HCT116 (cell line): ENCODE measurements around the gene LRPPRC.

Source experiments
- CBX3 ChIP-seq: IDR thresholded peaks from 2 replicates; pipeline ENCODE4 v1.6.1; 2012; ENCODE audit warnings: low read depth
- CEBPB ChIP-seq: IDR thresholded peaks from 2 replicates; pipeline ENCODE4 v1.6.1; 2012; ENCODE audit warnings: low read depth
- CTCF ChIP-seq, 3 experiments: fragments of 200-600 bp in 1 of 3; sonication (generic) in 1 of 3; IDR thresholded peaks in 2 of 3; conservative IDR thresholded peaks in 1 of 3; 2 replicates each; pipeline ENCODE4 v1.5.1; 2012 to 2017; ENCODE audit warnings: low read depth in 2 of 3, low read length in 2 of 3, antibody characterized with exemption in 1 of 3, borderline replicate concordance in 1 of 3, control low read depth in 1 of 3, mild to moderate bottlenecking in 1 of 3, mixed read lengths in 1 of 3, mixed run types in 1 of 3, moderate library complexity in 1 of 3; ENCODE audit not compliant: insufficient read depth in 1 of 3
- EZH2 ChIP-seq: fragments of 200-600 bp; sonication (generic); IDR thresholded peaks from 2 replicates; pipeline ENCODE4 v1.6.1; 2017; ENCODE audit warnings: antibody characterized with exemption, mixed run types
- EZH2phosphoT487 ChIP-seq: fragments of 200-600 bp; IDR thresholded peaks from 2 replicates; pipeline ENCODE4 v1.6.1; 2018; ENCODE audit warnings: antibody characterized with exemption, borderline replicate concordance
- JUND ChIP-seq: IDR thresholded peaks from 2 replicates; pipeline ENCODE4 v1.6.1; 2012
- MAX ChIP-seq: IDR thresholded peaks from 2 replicates; pipeline ENCODE4 v1.6.1; 2012
- POLR2A ChIP-seq: IDR thresholded peaks from 2 replicates; pipeline ENCODE4 v1.7.0; 2011; ENCODE audit warnings: borderline replicate concordance; ENCODE audit not compliant: insufficient read depth, insufficient read length; ENCODE audit errors: extremely low read depth
- RAD21 ChIP-seq: IDR thresholded peaks from 2 replicates; pipeline ENCODE4 v1.6.1; 2012; ENCODE audit warnings: low read depth, mild to moderate bottlenecking
- TCF7L2 ChIP-seq: IDR thresholded peaks from 2 replicates; pipeline ENCODE4 v1.7.0; 2011; ENCODE audit warnings: borderline replicate concordance, inconsistent platforms; ENCODE audit not compliant: insufficient read depth, insufficient read length; ENCODE audit errors: extremely low read depth

GRCh38 chr2:43884689-43885088 is 111.1 kb downstream of the LRPPRC start:
- TF ChIP-seq EZH2 (no peak), POLR2A (no peak), CTCF (IDR thresholded peaks at IDR 0.05 in 2 of 3, conservative IDR thresholded peaks at IDR 0.05 in 1 of 3; ENCODE audit: borderline replicate concordance in 1 of 3, insufficient read depth in 1 of 3, low read depth in 2 of 3, low read length in 2 of 3) (no peak), JUND (no peak), CBX3 (no peak), TCF7L2 (no peak), RAD21 (no peak), MAX (no peak), CEBPB (no peak), EZH2phosphoT487 (no peak)
